HG03175 (cell line): ENCODE data around the gene ADRA1B.

Source experiments
- ATAC-seq: cut with Tn5 transposase; IDR thresholded peaks from one replicate; pipeline ENCODE4 v1.9.1; 2021; ENCODE audit warnings: mild to moderate bottlenecking, moderate library complexity; ENCODE audit not compliant: unreplicated experiment

Gene ADRA1B

GRCh38 chr5:159901308-159901707 is 15.0 kb upstream of the ADRA1B start:
- no peak for ATAC-seq

- no peak for ATAC-seq
Observed at GRCh38 chr5:159901772-159902171, 14.5 kb upstream of the ADRA1B start.

- no peak for ATAC-seq
Observed at GRCh38 chr5:159902444-159903121, 13.7 kb upstream of the ADRA1B start.

GRCh38 chr5:159903131-159903530 is 13.2 kb upstream of the ADRA1B start:
- ATAC-seq: no peak

GRCh38 chr5:159904874-159905273 is 11.4 kb upstream of the ADRA1B start:
- no peak for ATAC-seq

- ATAC-seq: no peak
Observed at GRCh38 chr5:159905496-159905895, 10.8 kb upstream of the ADRA1B start.

GRCh38 chr5:159906463-159906862 is 9.8 kb upstream of the ADRA1B start:
- ATAC-seq: no peak

- ATAC-seq: no peak
Observed at GRCh38 chr5:159906943-159907342, 9.3 kb upstream of the ADRA1B start.

GRCh38 chr5:159907689-159908590 is 8.3 kb upstream of the ADRA1B start:
- no peak for ATAC-seq

- ATAC-seq: no peak
Observed at GRCh38 chr5:159908591-159908940, 7.7 kb upstream of the ADRA1B start.

- no peak for ATAC-seq
Observed at GRCh38 chr5:159909126-159909525, 7.2 kb upstream of the ADRA1B start.

- ATAC-seq: no peak
Observed at GRCh38 chr5:159910207-159910842, 6.0 kb upstream of the ADRA1B start.

- ATAC-seq: no peak
Observed at GRCh38 chr5:159910843-159911229, 5.4 kb upstream of the ADRA1B start.

GRCh38 chr5:159911349-159911748 is 4.9 kb upstream of the ADRA1B start:
- ATAC-seq: no peak

- no peak for ATAC-seq
Observed at GRCh38 chr5:159912033-159912800, 4.1 kb upstream of the ADRA1B start.

- ATAC-seq: no peak
Observed at GRCh38 chr5:159913048-159913447, 3.2 kb upstream of the ADRA1B start.

- ATAC-seq: no peak
Observed at GRCh38 chr5:159913501-159913900, 2.8 kb upstream of the ADRA1B start.

GRCh38 chr5:159916841-159917761 is 819 bp downstream of the ADRA1B start:
- no peak for ATAC-seq

- no peak for ATAC-seq
Observed at GRCh38 chr5:159917994-159918393, 1.7 kb downstream of the ADRA1B start.

GRCh38 chr5:159921721-159922120 is 5.4 kb downstream of the ADRA1B start:
- ATAC-seq: no peak
